GM20000 (cell line): ENCODE results near the gene CENPP.
A peak's percentile ranks its signal among the peaks of the same experiment; 100 is the strongest.

Source experiments
- DNase-seq: peaks from one replicate; pipeline ENCODE4 v3.0.0; 2012; ENCODE audit warnings: low spot score
- CTCF ChIP-seq: IDR thresholded peaks from 2 replicates; pipeline ENCODE4 v1.5.1; 2012; ENCODE audit warnings: mild to moderate bottlenecking, control low read depth; ENCODE audit errors: extremely low read depth, missing control alignments

CENPP gene

GRCh38 chr9:92661127-92661526 is 335.4 kb downstream of the CENPP start:
- TF ChIP-seq CTCF, result no peak

GRCh38 chr9:92661743-92662142 is 336.0 kb downstream of the CENPP start:
- no peak for DNase-seq
- TF ChIP-seq CTCF, result no peak

More at GRCh38 chr9:92661127-92661526, 335.4 kb downstream of the CENPP start:
- no peak for DNase-seq

GRCh38 chr9:92663126-92663525 is 337.4 kb downstream of the CENPP start:
- TF ChIP-seq CTCF, result no peak
- DNase-seq, result no peak

- no peak for TF ChIP-seq CTCF
- DNase-seq, result no peak
Measured at GRCh38 chr9:92663951-92664350, 338.2 kb downstream of the CENPP start.

GRCh38 chr9:92664394-92665152 is 338.8 kb downstream of the CENPP start:
- DNase-seq, result peak; percentile 44
- TF ChIP-seq CTCF, result no peak

GRCh38 chr9:92665836-92666235 is 340.1 kb downstream of the CENPP start:
- DNase-seq, result no peak
- TF ChIP-seq CTCF, result no peak

GRCh38 chr9:92666236-92666635 is 340.5 kb downstream of the CENPP start:
- no peak for DNase-seq

More at GRCh38 chr9:92666236-92666635, 340.5 kb downstream of the CENPP start:
- no peak for TF ChIP-seq CTCF
